Lung (tissue), 12 donors: ENCODE data around the gene ECI2. TPM values are rescaled to one million over a fixed set of nuclear protein-coding genes. Genes with fewer than 3 reads are reported as not detected.

Source experiments
- ATAC-seq: fragments of 200-7000 bp; cut with Tn5 transposase; one replicate; pipeline ENCODE4 v1.9.1; 2020; ENCODE audit warnings: moderate number of reproducible peaks; ENCODE audit not compliant: insufficient read depth, low FRiP score
- DNase-seq, 3 donors: peaks; one replicate each; pipeline ENCODE4 v3.0.0-alpha.2; 2013 to 2017
- H3K27ac ChIP-seq, 2 donors: one replicate each; pipeline ENCODE4 v1.5.1; 2013; ENCODE audit warnings: mild to moderate bottlenecking in 2 of 2, moderate library complexity in 2 of 2, control low read depth in 1 of 2, inconsistent platforms in 1 of 2, low read depth in 1 of 2, low read length in 1 of 2
- H3K27me3 ChIP-seq, 3 donors: one replicate each; pipeline ENCODE4 v1.5.1; 2013; ENCODE audit warnings: low read length in 2 of 3; ENCODE audit not compliant: control insufficient read depth in 3 of 3, insufficient read depth in 3 of 3
- H3K36me3 ChIP-seq, 4 donors: one replicate each; pipeline ENCODE4 v1.5.1; 2013; ENCODE audit warnings: low read length in 4 of 4, mild to moderate bottlenecking in 1 of 4, moderate library complexity in 1 of 4; ENCODE audit not compliant: control insufficient read depth in 4 of 4, insufficient read depth in 4 of 4
- H3K4me1 ChIP-seq, 5 donors: one replicate each; pipeline ENCODE4 v1.5.1; 2013; ENCODE audit warnings: low read length in 5 of 5, mild to moderate bottlenecking in 2 of 5, moderate library complexity in 1 of 5; ENCODE audit not compliant: control insufficient read depth in 5 of 5, insufficient read depth in 5 of 5
- H3K4me3 ChIP-seq: one replicate; pipeline ENCODE4 v1.5.1; 2013; ENCODE audit warnings: mild to moderate bottlenecking, control low read depth, moderate library complexity
- H3K9ac ChIP-seq, 2 donors: one replicate each; pipeline ENCODE4 v1.5.1; 2013; ENCODE audit warnings: low read length in 2 of 2, control low read depth in 1 of 2; ENCODE audit not compliant: insufficient read depth in 1 of 2
- H3K9me3 ChIP-seq, 4 donors: one replicate each; pipeline ENCODE4 v1.5.1; 2013; ENCODE audit warnings: low read length in 3 of 4, mild to moderate bottlenecking in 1 of 4, moderate library complexity in 1 of 4; ENCODE audit not compliant: control insufficient read depth in 4 of 4, insufficient read depth in 3 of 4
- CTCF ChIP-seq: IDR thresholded peaks from 2 replicates; pipeline ENCODE4 v1.5.1; 2012; ENCODE audit warnings: mild to moderate bottlenecking; ENCODE audit errors: control extremely low read depth, extremely low read depth
- WGBS, 2 donors: extraction: QIAGEN DNeasy Blood & Tissue Kit; methylation state at CpG; one replicate each; pipeline ENCODE4 v1.1.7; 2013; 5-methylcytosine and 5-hydroxymethylcytosine counted together
- polyA plus RNA-seq, 2 donors: library from polyadenylated mRNA; stranded (reverse); fragments of 200-250 nt; gene quantifications; one replicate each; pipeline ENCODE4 v1.2.1, GENCODE V29; 2013
- total RNA-seq, 2 donors: library from RNA; depleted of rRNA in 1 of 2; stranded (reverse); fragments of >200 nt in 1 of 2; gene quantifications; one replicate each; pipeline ENCODE4 v1.2.1, GENCODE V29; 2014 to 2021
- donor health status: control.
- donor health status: control.
- donor health status: Bipolar disorder and iron deficiency.
- donor health status: healthy.
- donor health status: DM: yes; HTN: yes; CAD: no.

The ECI2 gene
- total and polyA plus RNA-seq, 4 donors = 18.9 to 68.0 (median 35.1) TPM

GRCh38 chr6:4107873-4108272 lies 27.5 kb downstream of the ECI2 start:
- TF ChIP-seq CTCF = no peak
- Histone ChIP-seq H3K36me3 (no peaks in the 10 kb centered on the region), H3K4me1 (peaks cover 0 to 6% (median 0%) of the 10 kb centered on the region in 5 donors), H3K4me3 (no peak overlapping the region), H3K9ac (no peak overlapping the region), H3K27me3 (peaks cover 0 to 2% (median 0%) of the 10 kb centered on the region in 3 donors), H3K27ac (no peak overlapping the region), H3K9me3 (peaks cover 0 to 6% (median 3%) of the 10 kb centered on the region in 4 donors)
- ATAC-seq = no peak
- DNase-seq = no peak
- WGBS, 2 donors = 90 to 95% methylated on average over 2 of the region's 2 CpGs

- TF ChIP-seq CTCF = no peak
- Histone ChIP-seq H3K36me3 (no peaks in the 10 kb centered on the region), H3K4me1 (peaks cover 0 to 6% (median 0%) of the 10 kb centered on the region in 5 donors), H3K9me3 (no peaks in the 10 kb centered on the region), H3K27me3 (peaks cover 0 to 2% (median 0%) of the 10 kb centered on the region in 3 donors), H3K27ac (no peak overlapping the region), H3K4me3 (no peak overlapping the region), H3K9ac (no peak overlapping the region)
- no peak for ATAC-seq
- 72 to 76% methylated on average over 4 of the region's 4 CpGs for WGBS, 2 donors
- no peak for DNase-seq
Observed at GRCh38 chr6:4105980-4106536, 29.3 kb downstream of the ECI2 start.

- H3K9me3 ChIP-seq = no peaks in the 10 kb centered on the region
- H3K27me3 ChIP-seq = peaks cover 0 to 2% (median 0%) of the 10 kb centered on the region in 3 donors
- H3K36me3 ChIP-seq = no peaks in the 10 kb centered on the region
- H3K4me1 ChIP-seq = peaks cover 0 to 3% (median 0%) of the 10 kb centered on the region in 5 donors
- ATAC-seq (no peak), DNase-seq (no peak)
- no peak overlapping the region for H3K9ac ChIP-seq
- H3K27ac ChIP-seq = no peak overlapping the region
- no peak overlapping the region for H3K4me3 ChIP-seq
- WGBS, 2 donors = 80 to 90% methylated on average over 5 of the region's 5 CpGs
- no peak for TF ChIP-seq CTCF
Observed at GRCh38 chr6:4103929-4104328, 31.4 kb downstream of the ECI2 start.
